Large intestine (tissue), 3 donors: ENCODE measurements around the gene FBXO3. TPM values are rescaled to one million over a fixed set of nuclear protein-coding genes. Genes with fewer than 3 reads are reported as not detected.
A peak's percentile ranks its signal among the peaks of the same experiment; 100 is the strongest.
"Not testable (repeated sequence)": the region's sequence is repeated elsewhere in the genome, so short reads cannot be mapped to it uniquely, and the experiment has no call there.

Source experiments
- DNase-seq, 2 donors: peaks; one replicate each; pipeline versions ENCODE4 v3.0.0 to v3.0.0-alpha.2; 2013
- H3K27ac ChIP-seq: one replicate; pipeline ENCODE4 v1.5.1; 2013; ENCODE audit warnings: low read length
- H3K27me3 ChIP-seq: 2 replicates; pipeline ENCODE4 v1.6.1; 2013; ENCODE audit warnings: low read length; ENCODE audit not compliant: control insufficient read depth, insufficient read depth
- H3K36me3 ChIP-seq: 2 replicates; pipeline ENCODE4 v1.6.1; 2013; ENCODE audit warnings: low read length; ENCODE audit not compliant: control insufficient read depth, insufficient read depth
- H3K4me1 ChIP-seq: one replicate; pipeline ENCODE4 v1.6.1; 2013; ENCODE audit warnings: low read length; ENCODE audit not compliant: control insufficient read depth, insufficient read depth
- H3K4me3 ChIP-seq: one replicate; pipeline ENCODE4 v1.5.1; 2013; ENCODE audit warnings: low read length
- H3K9me3 ChIP-seq: one replicate; pipeline ENCODE4 v1.6.1; 2013; ENCODE audit warnings: mild to moderate bottlenecking, low read depth, low read length, moderate library complexity; ENCODE audit not compliant: control insufficient read depth
- WGBS: methylation state at CpG from one replicate; pipeline ENCODE4 v1.1.5; 2013; ENCODE audit warnings: low lambda C conversion rate; ENCODE audit not compliant: insufficient coverage; 5-methylcytosine and 5-hydroxymethylcytosine counted together
- polyA plus RNA-seq: library from polyadenylated mRNA; unstranded; fragments of 120-200 nt; gene quantifications from one replicate; pipeline ENCODE4 v1.2.1, GENCODE V29; 2013

FBXO3 gene
- polyA plus RNA-seq, 1 donor, result 37.5 TPM

DNA sequence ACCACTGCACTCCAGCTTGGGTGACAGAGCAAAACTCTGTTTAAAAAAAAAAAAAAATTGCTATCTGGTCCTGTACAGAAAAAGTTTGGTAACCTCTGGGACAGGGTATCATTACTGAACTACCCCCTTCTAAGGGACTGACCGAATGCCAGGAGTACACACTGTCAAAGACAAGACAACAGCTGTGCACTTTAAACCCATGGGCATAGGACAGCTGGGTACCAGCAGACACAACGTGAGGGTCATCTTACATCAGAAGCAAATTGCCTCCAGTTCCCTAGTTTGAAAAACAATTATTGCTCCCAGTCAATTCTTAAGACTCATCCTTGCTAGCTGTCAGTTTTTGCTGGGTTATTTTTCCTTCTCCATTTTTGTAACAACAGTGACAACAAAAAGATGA, 55.9 kb downstream of the FBXO3 start:
- Histone ChIP-seq H3K27me3 (no peaks in the 10 kb centered on the region), H3K4me3 (no peak overlapping the region), H3K9me3 (no peaks in the 10 kb centered on the region), H3K4me1 (peaks cover 9% of the 10 kb centered on the region), H3K27ac (no peak overlapping the region), H3K36me3 (peaks cover 55% of the 10 kb centered on the region)
- no CpG with 5 or more reads among the region's 2 CpGs for WGBS
- no peak for DNase-seq

DNA sequence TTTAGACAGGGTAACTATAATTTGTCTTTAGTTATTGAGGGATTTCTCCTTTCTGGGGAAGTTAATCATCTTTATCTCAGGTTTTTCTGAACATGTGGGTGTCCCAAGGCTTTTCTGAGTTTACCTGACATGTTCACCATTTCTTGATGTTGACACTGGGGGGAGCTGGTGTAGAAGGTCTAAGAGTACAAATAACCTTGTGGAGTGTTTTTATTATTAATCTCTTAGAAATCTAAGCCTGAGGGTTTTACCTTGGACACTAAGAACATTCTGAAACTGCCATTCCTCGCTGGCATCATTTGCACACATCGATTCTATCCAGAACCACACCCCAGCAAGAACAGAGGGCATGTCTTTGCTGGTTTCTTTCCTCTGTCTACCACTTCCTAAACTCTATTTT, 58.1 kb downstream of the FBXO3 start:
- H3K36me3 ChIP-seq, result peaks cover 50% of the 10 kb centered on the region
- WGBS, result no CpG with 5 or more reads among the region's 2 CpGs
- no peaks in the 10 kb centered on the region for H3K27me3 ChIP-seq
- no peak overlapping the region for H3K4me3 ChIP-seq
- no peak overlapping the region for H3K27ac ChIP-seq
- peaks cover 17% of the 10 kb centered on the region for H3K4me1 ChIP-seq
- H3K9me3 ChIP-seq, result no peaks in the 10 kb centered on the region
- DNase-seq, result no peak

DNA sequence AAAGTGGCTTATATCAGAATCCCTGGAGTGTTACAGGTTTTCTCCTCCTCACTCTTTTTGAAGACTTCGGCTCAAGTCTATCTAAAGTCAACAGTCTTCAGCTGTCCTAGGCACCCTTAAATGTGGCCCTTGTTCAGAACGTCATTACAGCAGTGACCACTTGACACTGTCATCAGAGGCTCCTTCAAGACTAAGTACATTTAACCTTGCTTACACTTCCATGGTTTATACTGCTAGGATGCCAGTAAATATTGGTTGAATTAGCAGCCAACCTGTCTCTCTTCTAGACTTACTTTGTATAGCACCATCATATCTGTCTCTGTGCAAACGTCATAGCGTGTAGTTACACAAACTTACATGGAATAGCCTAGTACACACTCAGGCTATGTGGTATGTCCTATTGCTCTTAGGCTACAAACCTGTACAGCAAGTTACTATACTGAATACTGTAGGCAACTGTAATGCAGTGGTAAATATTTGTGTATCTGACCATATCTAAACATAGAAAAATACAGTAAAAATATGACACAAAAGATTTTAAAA, 60.4 kb downstream of the FBXO3 start:
- Histone ChIP-seq H3K9me3 (peaks cover 10% of the 10 kb centered on the region), H3K4me3 (no peak overlapping the region), H3K27ac (peak overlapping the region; percentile 34), H3K4me1 (peaks cover 19% of the 10 kb centered on the region), H3K36me3 (peaks cover 47% of the 10 kb centered on the region), H3K27me3 (no peaks in the 10 kb centered on the region)
- peak in 1 of 2 donors; percentile 72 for DNase-seq
- WGBS, result no CpG with 5 or more reads among the region's 4 CpGs

- DNase-seq, result peak in 1 of 2 donors; percentile 58
- no peaks in the 10 kb centered on the region for H3K27me3 ChIP-seq
- peaks cover 12% of the 10 kb centered on the region for H3K9me3 ChIP-seq
- WGBS, result no CpG with 5 or more reads among the region's 5 CpGs
- peaks cover 46% of the 10 kb centered on the region for H3K36me3 ChIP-seq
- peaks cover 23% of the 10 kb centered on the region for H3K4me1 ChIP-seq
- H3K27ac ChIP-seq, result peak overlapping the region; percentile 34
- H3K4me3 ChIP-seq, result no peak overlapping the region
Measured at GRCh38 chr11:33713151-33713855, 61.0 kb downstream of the FBXO3 start.

- DNase-seq, result no peak
- Histone ChIP-seq H3K9me3 (peaks cover 12% of the 10 kb centered on the region), H3K27me3 (no peaks in the 10 kb centered on the region), H3K27ac (peak overlapping the region; percentile 34), H3K4me1 (peaks cover 23% of the 10 kb centered on the region), H3K36me3 (peaks cover 46% of the 10 kb centered on the region), H3K4me3 (no peak overlapping the region)
- 90% methylated on average over 2 of the region's 3 CpGs for WGBS
Measured at GRCh38 chr11:33712436-33712835, 61.9 kb downstream of the FBXO3 start.

DNA sequence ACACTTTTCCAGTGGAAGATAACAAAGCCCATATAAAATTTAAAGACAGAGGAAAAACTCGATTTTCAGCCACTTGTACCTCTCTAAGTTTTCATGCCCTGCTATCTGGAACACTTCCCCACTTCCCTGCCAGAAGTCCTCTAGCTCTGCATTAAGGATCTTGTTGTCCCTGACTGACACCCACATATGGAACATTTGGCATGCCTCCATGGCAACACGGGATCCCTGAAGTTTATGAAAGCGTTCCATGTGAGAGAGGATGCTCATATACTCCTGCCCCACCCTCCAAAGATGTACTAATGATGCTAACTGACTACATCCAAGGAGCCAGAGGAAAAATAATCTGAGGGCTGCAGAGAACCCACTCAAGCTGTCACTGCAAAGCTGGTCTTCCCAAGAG, 64.9 kb downstream of the FBXO3 start:
- Histone ChIP-seq H3K27me3 (no peaks in the 10 kb centered on the region), H3K36me3 (peaks cover 33% of the 10 kb centered on the region), H3K9me3 (peaks cover 12% of the 10 kb centered on the region), H3K4me1 (peaks cover 23% of the 10 kb centered on the region), H3K27ac (no peak overlapping the region), H3K4me3 (no peak overlapping the region)
- no CpG with 5 or more reads among the region's 3 CpGs for WGBS
- DNase-seq, result no peak

- H3K4me3 ChIP-seq, result no peak overlapping the region
- H3K4me1 ChIP-seq, result peaks cover 25% of the 10 kb centered on the region
- DNase-seq, result peak in 1 of 2 donors; percentile 55
- H3K9me3 ChIP-seq, result peaks cover 12% of the 10 kb centered on the region
- peaks cover 33% of the 10 kb centered on the region for H3K36me3 ChIP-seq
- H3K27ac ChIP-seq, result no peak overlapping the region
- no peaks in the 10 kb centered on the region for H3K27me3 ChIP-seq
- WGBS, result no CpG with 5 or more reads among the region's 1 CpG
Measured at GRCh38 chr11:33708985-33709384, 65.3 kb downstream of the FBXO3 start.

DNA sequence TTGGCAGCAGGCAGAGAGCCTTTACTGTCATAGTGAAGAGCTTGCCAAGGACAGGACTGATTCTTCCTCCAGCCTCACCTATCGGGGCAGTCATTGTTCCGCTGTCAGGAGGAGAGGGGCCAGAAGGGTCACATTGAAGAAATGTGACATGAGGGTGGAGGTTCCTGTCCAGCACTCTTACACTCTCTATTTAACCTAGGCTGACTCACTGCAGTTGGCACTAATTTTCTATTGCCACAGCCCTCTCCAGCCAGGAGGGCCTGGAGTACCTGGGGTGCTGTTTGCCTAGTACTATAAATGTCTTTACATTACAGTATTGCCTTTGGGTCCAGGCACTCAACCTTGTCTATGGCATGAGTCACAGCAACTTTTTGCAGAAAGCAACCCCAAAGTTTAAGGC, 66.5 kb downstream of the FBXO3 start:
- no CpG with 5 or more reads among the region's 2 CpGs for WGBS
- Histone ChIP-seq H3K36me3 (peaks cover 30% of the 10 kb centered on the region), H3K9me3 (peaks cover 12% of the 10 kb centered on the region), H3K4me1 (peaks cover 23% of the 10 kb centered on the region)
- H3K27me3 ChIP-seq, H3K27ac ChIP-seq, H3K4me3 ChIP-seq, DNase-seq: not testable (repeated sequence)

DNA sequence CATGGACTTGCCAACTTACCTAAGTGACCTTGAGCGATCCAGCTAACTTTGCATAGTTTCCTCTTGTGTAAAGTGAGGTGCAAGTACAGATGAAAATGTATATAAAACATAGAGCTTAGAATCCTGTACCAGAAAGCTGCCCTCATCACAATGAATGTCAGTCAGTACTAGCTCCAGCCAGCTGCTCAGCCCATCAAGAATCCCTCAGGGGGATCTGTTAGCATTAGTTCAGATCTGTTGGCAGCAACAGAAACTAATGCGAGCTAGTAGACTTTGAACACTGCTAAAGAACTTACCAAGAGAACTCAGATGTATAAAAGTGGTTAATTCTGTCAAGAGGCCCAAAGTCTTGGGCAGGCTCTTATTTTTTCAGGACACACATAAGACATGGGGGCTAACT, 67.4 kb downstream of the FBXO3 start:
- no peak overlapping the region for H3K4me3 ChIP-seq
- WGBS, result no CpG with 5 or more reads among the region's 2 CpGs
- H3K27me3 ChIP-seq, result no peaks in the 10 kb centered on the region
- peaks cover 12% of the 10 kb centered on the region for H3K9me3 ChIP-seq
- peaks cover 27% of the 10 kb centered on the region for H3K36me3 ChIP-seq
- H3K4me1 ChIP-seq, result peaks cover 27% of the 10 kb centered on the region
- H3K27ac ChIP-seq, result no peak overlapping the region
- no peak for DNase-seq

DNA sequence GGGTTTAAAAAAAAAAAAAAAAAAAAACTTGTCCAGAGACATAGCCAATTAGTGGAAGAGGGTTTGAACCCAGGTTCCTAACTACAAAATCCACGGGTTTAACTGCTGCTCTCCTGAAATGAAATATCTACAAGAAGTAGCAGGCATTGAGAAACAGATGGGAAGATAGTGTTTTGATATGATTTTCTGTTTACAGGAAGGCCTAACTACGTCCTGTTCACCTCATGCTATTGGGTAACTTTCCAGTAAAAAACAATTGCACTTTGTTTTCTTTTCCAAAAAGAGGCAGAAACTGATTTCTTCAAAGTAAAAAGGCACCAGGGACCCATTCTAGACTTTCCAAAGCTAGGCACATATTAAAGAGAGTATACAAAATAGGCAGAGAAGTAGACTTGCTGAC, 67.8 kb downstream of the FBXO3 start:
- DNase-seq, result no peak
- Histone ChIP-seq H3K9me3 (peaks cover 12% of the 10 kb centered on the region), H3K4me3 (no peak overlapping the region), H3K4me1 (peaks cover 31% of the 10 kb centered on the region), H3K36me3 (peaks cover 27% of the 10 kb centered on the region), H3K27ac (no peak overlapping the region), H3K27me3 (no peaks in the 10 kb centered on the region)
- WGBS, result 50% methylated on average over 1 of the region's 2 CpGs
